ENCODE measurements around the gene VWA5B2.

DNA sequence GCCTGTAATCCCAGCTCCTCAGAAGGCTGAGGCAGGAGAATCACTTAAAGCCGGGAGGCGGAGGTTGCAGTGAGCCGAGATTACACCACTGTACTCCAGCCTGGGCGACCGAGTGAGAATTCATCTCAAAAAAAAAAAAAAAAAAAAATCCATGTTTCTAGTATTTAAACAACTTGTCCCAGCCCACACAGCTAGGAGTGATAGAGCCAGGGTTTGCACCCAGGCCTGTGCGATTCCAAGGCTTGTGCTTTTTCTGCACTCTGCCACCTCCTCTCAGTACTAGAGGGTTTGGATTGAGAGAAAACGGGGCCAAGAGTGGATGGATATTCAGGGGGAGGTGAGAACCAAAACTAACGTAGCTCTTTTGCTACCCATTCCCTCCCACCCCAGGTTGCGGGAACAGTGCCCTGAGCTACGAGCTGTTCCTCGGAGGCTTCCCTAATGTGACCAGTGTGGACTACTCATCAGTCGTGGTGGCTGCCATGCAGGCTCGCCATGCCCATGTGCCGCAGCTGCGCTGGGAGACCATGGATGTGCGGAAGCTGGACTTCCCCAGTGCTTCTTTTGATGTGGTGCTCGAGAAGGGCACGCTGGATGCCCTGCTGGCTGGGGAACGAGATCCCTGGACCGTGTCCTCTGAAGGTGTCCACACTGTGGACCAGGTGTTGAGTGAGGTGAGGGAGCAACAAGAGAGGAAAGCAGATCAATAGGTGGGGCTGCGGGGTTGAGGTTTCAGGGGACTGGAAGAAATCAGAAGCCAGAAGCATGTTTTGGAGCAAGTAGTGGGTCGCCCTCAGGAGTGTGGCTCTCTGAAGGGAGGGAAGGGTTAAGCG is 27.9 kb downstream of the VWA5B2 start:
- TF ChIP-seq GATA2 (IDR thresholded peaks at IDR 0.05; ENCODE audit: low read depth, low read length), result no peak
- no peak for TF ChIP-seq GATA3 (IDR thresholded peaks at IDR 0.05; ENCODE audit: low read depth, low read length)
